HEK293 (cell line): ENCODE results near the gene MYADML2.

Source experiments
- CTCF ChIA-PET: fragments of 350-600 bp; formaldehyde crosslinking; extraction: SDS; loops from one replicate; lab custom pipeline; 2021; ENCODE audit warnings: antibody characterized with exemption; lab: Yijun Ruan, JAX
- POLR2A ChIA-PET: fragments of 300-600 bp; formaldehyde crosslinking; extraction: SDS; loops from one replicate; lab custom pipeline; 2020; ENCODE audit warnings: antibody characterized with exemption, inconsistent platforms; lab: Yijun Ruan, JAX
- H3K27ac ChIP-seq: fragments of 200-500 bp; sonication (Bioruptor generic); 2 replicates; pipeline ENCODE4 v1.5.1; 2014; ENCODE audit warnings: low read depth, low read length, control low read depth, inconsistent platforms; ENCODE audit errors: extremely low read depth
- H3K36me3 ChIP-seq, 2 experiments: fragments of 200-500 bp in 1 of 2; sonication (Bioruptor generic) in 1 of 2; 1 replicate in 1 of 2; 2 replicates in 1 of 2; pipeline ENCODE4 v1.5.1; 2014 to 2017; ENCODE audit warnings: inconsistent platforms in 2 of 2, low read length in 2 of 2; ENCODE audit not compliant: control insufficient read depth in 2 of 2, insufficient read depth in 1 of 2
- H3K4me1 ChIP-seq: fragments of 200-500 bp; sonication (Bioruptor generic); 2 replicates; pipeline ENCODE4 v1.5.1; 2014; ENCODE audit warnings: mild to moderate bottlenecking, low read length, inconsistent platforms; ENCODE audit not compliant: control insufficient read depth, insufficient read depth
- H3K4me3 ChIP-seq: 2 replicates; pipeline ENCODE4 v1.5.1; 2011; ENCODE audit warnings: low read depth, mild to moderate bottlenecking, control low read depth, low read length, moderate library complexity
- H3K9me3 ChIP-seq: fragments of 200-500 bp; sonication (Bioruptor generic); 2 replicates; pipeline ENCODE4 v1.5.1; 2014; ENCODE audit warnings: low read depth, low read length, inconsistent platforms; ENCODE audit not compliant: control insufficient read depth, insufficient read depth
- GLIS2 ChIP-seq: fragments of 450-650 bp; formaldehyde crosslinking; IDR thresholded peaks from 2 replicates; pipeline ENCODE4 v1.5.1; 2016; ENCODE audit warnings: missing biosample characterization, missing genetic modification characterization
- IKZF3 ChIP-seq: fragments of 450-650 bp; IDR thresholded peaks from 2 replicates; pipeline ENCODE4 v1.5.0; 2018; ENCODE audit warnings: missing biosample characterization, mild to moderate bottlenecking, missing genetic modification characterization, moderate library complexity
- INSM2 ChIP-seq: fragments of 450-650 bp; formaldehyde crosslinking; IDR thresholded peaks from 2 replicates; pipeline ENCODE4 v1.5.1; 2016; ENCODE audit warnings: missing biosample characterization, missing genetic modification characterization
- KLF8 ChIP-seq: fragments of 450-650 bp; formaldehyde crosslinking; IDR thresholded peaks from 2 replicates; pipeline ENCODE4 v1.5.1; 2016; ENCODE audit warnings: missing biosample characterization, missing genetic modification characterization
- YY2 ChIP-seq: fragments of 450-650 bp; formaldehyde crosslinking; IDR thresholded peaks from 2 replicates; pipeline ENCODE4 v1.5.1; 2016; ENCODE audit warnings: missing biosample characterization, missing genetic modification characterization
- ZNF132 ChIP-seq: fragments of 450-650 bp; formaldehyde crosslinking; IDR thresholded peaks from 2 replicates; pipeline ENCODE4 v1.5.1; 2017; ENCODE audit warnings: missing biosample characterization, missing genetic modification characterization, borderline replicate concordance
- ZNF155 ChIP-seq: fragments of 450-650 bp; formaldehyde crosslinking; IDR thresholded peaks from 2 replicates; pipeline ENCODE4 v1.5.1; 2016; ENCODE audit warnings: missing biosample characterization, missing genetic modification characterization
- ZNF341 ChIP-seq: fragments of 450-650 bp; formaldehyde crosslinking; IDR thresholded peaks from 2 replicates; pipeline ENCODE4; 2016; ENCODE audit warnings: low read depth, missing biosample characterization, missing genetic modification characterization
- ZNF501 ChIP-seq: fragments of 450-650 bp; formaldehyde crosslinking; IDR thresholded peaks from 2 replicates; pipeline ENCODE4 v1.5.1; 2016; ENCODE audit warnings: missing biosample characterization, missing genetic modification characterization
- ZNF521 ChIP-seq: fragments of 450-650 bp; formaldehyde crosslinking; IDR thresholded peaks from 2 replicates; pipeline ENCODE4 v1.5.1; 2017; ENCODE audit warnings: missing biosample characterization, mild to moderate bottlenecking, missing genetic modification characterization
- ZNF530 ChIP-seq: fragments of 450-650 bp; formaldehyde crosslinking; IDR thresholded peaks from 2 replicates; pipeline ENCODE4 v1.5.1; 2016; ENCODE audit warnings: low read depth, missing biosample characterization, missing genetic modification characterization
- ZNF600 ChIP-seq: fragments of 450-650 bp; formaldehyde crosslinking; IDR thresholded peaks from 2 replicates; pipeline ENCODE4 v1.5.1; 2016; ENCODE audit warnings: missing biosample characterization, missing genetic modification characterization
- ZSCAN23 ChIP-seq: fragments of 450-650 bp; formaldehyde crosslinking; IDR thresholded peaks from 2 replicates; pipeline ENCODE4 v1.5.1; 2016; ENCODE audit warnings: missing biosample characterization, missing genetic modification characterization
- TF ChIP-seq, protein P1 (sequence below): fragments of 450-650 bp; formaldehyde crosslinking; IDR thresholded peaks from 2 replicates; pipeline ENCODE4; 2016; ENCODE audit warnings: missing biosample characterization, missing genetic modification characterization
- TF ChIP-seq, protein P2 (sequence below): fragments of 450-650 bp; formaldehyde crosslinking; IDR thresholded peaks from 2 replicates; pipeline ENCODE4 v1.5.1; 2016; ENCODE audit warnings: missing biosample characterization, missing genetic modification characterization

Gene MYADML2

GRCh38 chr17:81964081-81964849 is 17.2 kb upstream of the MYADML2 start:
- H3K9me3 ChIP-seq = no peaks in the 10 kb centered on the region
- CTCF ChIA-PET = interaction anchor here (0.8 to 2.5 kb wide), 2 partner anchors 13 to 56 kb away, joined by 4 to 13 read pairs; no protein-coding TSS in a partner anchor

GRCh38 chr17:81962499-81963441 is 15.7 kb upstream of the MYADML2 start:
- CTCF ChIA-PET = interaction anchor here (0.6 to 2.5 kb wide), 2 partner anchors 21 to 58 kb away, joined by 3 to 13 read pairs; no protein-coding TSS in a partner anchor
- H3K4me3 ChIP-seq = no peak overlapping the region
- H3K9me3 ChIP-seq = no peaks in the 10 kb centered on the region
- TF ChIP-seq, protein P1, sequence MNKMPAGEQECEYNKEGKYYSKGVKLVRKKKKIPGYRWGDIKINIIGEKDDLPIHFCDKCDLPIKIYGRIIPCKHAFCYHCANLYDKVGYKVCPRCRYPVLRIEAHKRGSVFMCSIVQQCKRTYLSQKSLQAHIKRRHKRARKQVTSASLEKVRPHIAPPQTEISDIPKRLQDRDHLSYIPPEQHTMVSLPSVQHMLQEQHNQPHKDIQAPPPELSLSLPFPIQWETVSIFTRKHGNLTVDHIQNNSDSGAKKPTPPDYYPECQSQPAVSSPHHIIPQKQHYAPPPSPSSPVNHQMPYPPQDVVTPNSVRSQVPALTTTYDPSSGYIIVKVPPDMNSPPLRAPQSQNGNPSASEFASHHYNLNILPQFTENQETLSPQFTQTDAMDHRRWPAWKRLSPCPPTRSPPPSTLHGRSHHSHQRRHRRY (tag by site-specific recombination) = no peak
- TF ChIP-seq, protein P2, sequence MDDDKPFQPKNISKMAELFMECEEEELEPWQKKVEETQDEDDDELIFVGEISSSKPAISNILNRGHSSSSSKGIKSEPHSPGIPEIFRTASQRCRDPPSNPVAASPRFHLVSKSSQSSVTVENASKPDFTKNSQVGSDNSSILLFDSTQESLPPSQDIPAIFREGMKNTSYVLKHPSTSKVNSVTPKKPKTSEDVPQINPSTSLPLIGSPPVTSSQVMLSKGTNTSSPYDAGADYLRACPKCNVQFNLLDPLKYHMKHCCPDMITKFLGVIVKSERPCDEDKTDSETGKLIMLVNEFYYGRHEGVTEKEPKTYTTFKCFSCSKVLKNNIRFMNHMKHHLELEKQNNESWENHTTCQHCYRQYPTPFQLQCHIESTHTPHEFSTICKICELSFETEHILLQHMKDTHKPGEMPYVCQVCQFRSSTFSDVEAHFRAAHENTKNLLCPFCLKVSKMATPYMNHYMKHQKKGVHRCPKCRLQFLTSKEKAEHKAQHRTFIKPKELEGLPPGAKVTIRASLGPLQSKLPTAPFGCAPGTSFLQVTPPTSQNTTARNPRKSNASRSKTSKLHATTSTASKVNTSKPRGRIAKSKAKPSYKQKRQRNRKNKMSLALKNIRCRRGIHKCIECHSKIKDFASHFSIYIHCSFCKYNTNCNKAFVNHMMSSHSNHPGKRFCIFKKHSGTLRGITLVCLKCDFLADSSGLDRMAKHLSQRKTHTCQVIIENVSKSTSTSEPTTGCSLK (tag by site-specific recombination) = no peak
- TF ChIP-seq ZNF600 (tag by site-specific recombination) (0 out of 2 replicates have a peak, but pooled peaks have one; percentile 76), ZSCAN23 (no peak), ZNF341 (peak; percentile 58), GLIS2 (tag by site-specific recombination) (0 out of 2 replicates have a peak, but pooled peaks have one; percentile 3), INSM2 (tag by site-specific recombination) (no peak), IKZF3 (peak; percentile 37; the same call in 1 of the 2 replicates)
- TF ChIP-seq, all 188 proteins: peak for 4
- H3K27ac ChIP-seq = no peak overlapping the region
- H3K4me1 ChIP-seq = peaks cover 4% of the 10 kb centered on the region; the same call in 1 of the 2 replicates
- POLR2A ChIA-PET = interaction anchor here (0.7 to 2.0 kb wide), 2 partner anchors 8 to 57 kb away, joined by 3 to 5 read pairs; no protein-coding TSS in a partner anchor
- H3K36me3 ChIP-seq = no peaks in the 10 kb centered on the region

More at GRCh38 chr17:81964081-81964849, 17.2 kb upstream of the MYADML2 start:
- no peak overlapping the region for H3K4me3 ChIP-seq
- TF ChIP-seq ZNF530 (no peak), KLF8 (tag by site-specific recombination) (no peak), ZNF521 (tag by site-specific recombination) (no peak), ZNF132 (tag by site-specific recombination) (no peak), YY2 (no peak), ZNF155 (no peak), ZNF501 (no peak)
- peaks cover 4% of the 10 kb centered on the region; the same call in 1 of the 2 replicates for H3K4me1 ChIP-seq
- no peak overlapping the region for H3K27ac ChIP-seq
- no peaks in the 10 kb centered on the region for H3K36me3 ChIP-seq
- POLR2A ChIA-PET = interaction anchor here (2.0 kb wide), 1 partner anchor 56 kb away, joined by 5 read pairs; no protein-coding TSS in a partner anchor
